ENCODE measurements around the gene APMAP.
"Not testable (repeated sequence)": the region's sequence is repeated elsewhere in the genome, so short reads cannot be mapped to it uniquely, and the experiment has no call there.

The APMAP gene

DNA sequence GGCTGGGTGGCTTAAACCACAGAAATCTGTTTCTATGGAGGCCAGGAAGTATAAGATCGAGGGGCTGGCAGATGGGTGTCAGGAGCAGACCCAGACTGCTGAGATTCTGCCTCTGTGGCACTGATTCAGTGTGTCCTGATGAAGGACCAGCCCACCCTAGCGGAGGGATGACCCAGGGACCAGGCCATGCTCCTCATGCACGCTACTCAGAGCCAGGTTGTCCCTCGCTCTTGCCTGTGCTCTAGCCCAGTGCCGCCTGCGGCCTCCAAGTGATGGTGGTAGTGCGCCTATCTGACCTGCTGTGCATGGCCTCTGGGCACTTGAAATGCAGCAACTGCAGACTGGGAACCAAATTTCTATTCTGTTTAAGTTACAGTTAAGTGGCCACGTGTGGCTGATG is 13.1 kb upstream of the APMAP start:
- no peak for DNase-seq (ENCODE audit: extremely low read depth, low read depth)
- TF ChIP-seq, protein P1, sequence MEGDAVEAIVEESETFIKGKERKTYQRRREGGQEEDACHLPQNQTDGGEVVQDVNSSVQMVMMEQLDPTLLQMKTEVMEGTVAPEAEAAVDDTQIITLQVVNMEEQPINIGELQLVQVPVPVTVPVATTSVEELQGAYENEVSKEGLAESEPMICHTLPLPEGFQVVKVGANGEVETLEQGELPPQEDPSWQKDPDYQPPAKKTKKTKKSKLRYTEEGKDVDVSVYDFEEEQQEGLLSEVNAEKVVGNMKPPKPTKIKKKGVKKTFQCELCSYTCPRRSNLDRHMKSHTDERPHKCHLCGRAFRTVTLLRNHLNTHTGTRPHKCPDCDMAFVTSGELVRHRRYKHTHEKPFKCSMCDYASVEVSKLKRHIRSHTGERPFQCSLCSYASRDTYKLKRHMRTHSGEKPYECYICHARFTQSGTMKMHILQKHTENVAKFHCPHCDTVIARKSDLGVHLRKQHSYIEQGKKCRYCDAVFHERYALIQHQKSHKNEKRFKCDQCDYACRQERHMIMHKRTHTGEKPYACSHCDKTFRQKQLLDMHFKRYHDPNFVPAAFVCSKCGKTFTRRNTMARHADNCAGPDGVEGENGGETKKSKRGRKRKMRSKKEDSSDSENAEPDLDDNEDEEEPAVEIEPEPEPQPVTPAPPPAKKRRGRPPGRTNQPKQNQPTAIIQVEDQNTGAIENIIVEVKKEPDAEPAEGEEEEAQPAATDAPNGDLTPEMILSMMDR (IDR thresholded peaks at IDR 0.05; ENCODE audit: low read depth, low read length) = no peak

DNA sequence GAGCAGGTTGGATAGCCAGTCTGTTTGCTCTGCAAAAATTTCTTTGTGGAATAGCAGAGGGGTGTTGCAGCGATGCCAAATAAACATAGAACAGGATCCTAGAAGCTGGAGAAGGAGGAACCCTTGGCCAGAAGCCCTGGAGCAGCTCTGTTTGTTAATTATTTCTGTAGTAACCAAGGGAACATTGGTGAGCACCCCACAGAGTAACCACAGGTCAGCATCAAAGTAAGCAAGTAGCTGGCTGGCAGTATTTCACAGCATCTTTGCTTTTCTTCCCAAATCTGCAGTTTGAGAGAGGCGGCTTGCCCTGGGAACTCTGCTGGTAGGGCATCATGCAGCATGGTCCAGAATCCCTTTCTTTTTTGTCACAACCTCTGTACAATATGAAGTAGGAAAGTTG is 12.7 kb upstream of the APMAP start:
- TF ChIP-seq, protein P1 (IDR thresholded peaks at IDR 0.05; ENCODE audit: low read depth, low read length) = no peak
- DNase-seq (ENCODE audit: extremely low read depth, low read depth) = peak; percentile 16

DNA sequence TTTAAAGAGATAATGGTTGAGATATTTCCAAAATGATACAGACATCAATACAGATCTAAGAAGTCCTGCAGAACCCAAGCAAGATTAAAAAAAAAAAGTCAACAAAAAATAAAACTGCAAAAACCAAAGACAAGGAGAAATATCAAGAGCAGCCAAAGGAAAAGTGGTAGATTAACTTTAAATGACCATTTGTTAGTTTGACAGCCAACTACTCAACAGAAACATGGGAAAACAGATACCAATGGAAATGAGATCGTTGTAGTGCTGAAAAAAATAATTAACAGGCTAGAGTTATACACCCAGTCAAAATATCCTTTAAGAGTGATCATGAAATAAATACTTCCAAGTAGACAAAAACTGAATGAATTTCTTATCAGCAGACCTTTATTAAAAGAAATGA is 10.5 kb upstream of the APMAP start:
- DNase-seq (ENCODE audit: extremely low read depth, low read depth) = no peak
- TF ChIP-seq, protein P1 (IDR thresholded peaks at IDR 0.05; ENCODE audit: low read depth, low read length) = no peak

DNA sequence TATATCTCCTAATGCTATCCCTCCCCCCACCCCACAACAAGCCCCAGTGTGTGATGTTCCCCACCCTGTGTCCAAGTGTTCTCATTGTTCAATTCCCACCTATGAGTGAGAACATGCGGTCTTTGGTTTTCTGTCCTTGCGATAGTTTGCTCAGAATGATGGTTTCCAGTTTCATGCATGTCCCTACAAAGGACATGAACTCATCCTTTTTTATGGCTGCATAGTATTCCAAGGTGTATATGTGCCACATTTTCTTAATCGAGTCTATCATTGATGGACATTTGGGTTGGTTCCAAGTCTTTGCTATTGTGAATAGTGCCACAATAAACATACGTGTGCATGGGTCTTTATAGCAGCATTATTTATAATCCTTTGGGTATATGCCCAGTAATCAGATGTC is 8.8 kb upstream of the APMAP start:
- DNase-seq (ENCODE audit: extremely low read depth, low read depth) = not testable (repeated sequence)

DNA sequence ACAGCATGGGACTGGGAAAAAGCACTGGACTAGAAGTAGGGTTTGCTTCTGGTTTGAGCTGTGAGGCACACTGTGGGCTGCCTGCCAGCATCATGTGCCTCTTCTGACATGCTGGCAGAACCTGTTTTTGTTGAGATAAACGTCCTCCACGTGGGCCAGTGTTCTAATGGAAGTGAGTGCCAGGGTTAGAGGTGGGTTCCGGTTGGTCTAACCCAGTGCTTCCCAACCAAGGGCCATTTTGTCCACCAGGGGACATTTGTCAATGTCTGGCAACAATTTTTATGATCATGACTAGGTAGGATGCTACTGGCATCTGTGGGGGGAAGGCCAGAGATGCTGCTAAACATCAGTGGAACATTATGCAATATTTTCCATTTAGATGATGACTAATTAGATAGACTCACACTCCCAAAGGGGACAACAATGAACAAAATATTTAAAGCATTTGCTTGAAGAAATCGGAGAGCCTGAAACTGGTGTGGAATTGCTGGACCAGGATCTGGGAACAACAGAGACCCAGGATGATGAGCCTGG is 7.8 kb upstream of the APMAP start:
- DNase-seq (ENCODE audit: extremely low read depth, low read depth) = peak; percentile 44
- TF ChIP-seq, protein P1 (IDR thresholded peaks at IDR 0.05; ENCODE audit: low read depth, low read length) = peak; percentile 16

DNA sequence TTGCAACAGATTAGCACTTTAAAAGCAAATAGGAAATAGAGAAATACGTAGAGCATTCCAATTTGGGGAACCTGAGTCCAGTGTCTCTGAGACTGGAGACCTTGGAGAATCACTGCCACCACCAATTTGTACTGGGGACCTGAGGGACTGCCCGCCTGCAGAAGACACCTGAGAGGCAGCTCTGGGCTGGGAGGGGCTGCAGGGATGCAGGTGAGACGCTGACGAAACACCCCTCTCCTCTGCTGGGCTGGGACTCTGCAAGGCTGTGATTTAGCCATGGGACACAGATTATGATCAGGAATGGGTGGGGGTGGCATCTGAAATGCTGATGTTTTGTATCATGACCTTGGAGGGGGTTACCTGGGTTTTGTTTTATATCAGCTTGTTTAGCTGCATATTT is 7.0 kb upstream of the APMAP start:
- TF ChIP-seq, protein P1 (IDR thresholded peaks at IDR 0.05; ENCODE audit: low read depth, low read length) = no peak
- DNase-seq (ENCODE audit: extremely low read depth, low read depth) = no peak

DNA sequence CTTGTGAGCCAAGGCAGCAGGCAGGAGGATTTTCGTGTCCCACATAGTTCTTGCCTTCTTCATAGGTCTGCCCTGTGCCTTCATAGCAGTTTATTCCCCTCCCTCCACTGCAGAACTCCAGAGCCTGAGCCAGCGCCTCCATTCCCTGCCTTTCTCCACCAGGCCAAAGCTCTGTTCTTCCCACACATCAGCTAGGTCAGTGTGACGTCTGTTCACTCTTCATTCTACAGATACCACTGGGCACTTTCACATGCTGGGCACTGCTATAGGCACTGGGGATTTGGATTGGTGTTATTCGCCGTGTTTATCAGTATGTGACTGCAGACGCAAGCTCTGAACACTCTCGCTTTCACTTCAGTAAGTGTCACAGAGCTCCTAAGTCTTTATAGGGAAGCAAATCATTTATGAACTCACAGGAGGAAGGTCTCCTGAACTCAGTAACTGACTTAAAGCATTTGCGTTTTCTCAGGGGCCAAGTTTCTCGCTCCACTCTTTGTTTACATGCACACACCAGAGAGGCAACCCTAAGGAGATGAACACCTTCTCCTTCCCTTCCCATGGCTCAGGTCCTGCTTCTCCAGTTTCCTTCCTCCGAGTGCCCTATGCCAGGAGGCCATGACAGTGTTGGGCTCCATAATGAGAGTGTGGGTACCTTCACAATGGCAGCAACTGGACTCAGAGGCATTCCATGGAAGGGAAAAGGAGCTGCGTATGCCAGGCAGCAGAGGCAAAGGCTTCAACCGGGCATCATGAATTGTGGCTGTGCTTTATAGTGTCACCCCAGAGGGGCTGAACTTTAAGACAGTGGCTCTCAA is 6.3 kb upstream of the APMAP start:
- TF ChIP-seq, protein P1 (IDR thresholded peaks at IDR 0.05; ENCODE audit: low read depth, low read length) = no peak
- no peak for DNase-seq (ENCODE audit: extremely low read depth, low read depth)

DNA sequence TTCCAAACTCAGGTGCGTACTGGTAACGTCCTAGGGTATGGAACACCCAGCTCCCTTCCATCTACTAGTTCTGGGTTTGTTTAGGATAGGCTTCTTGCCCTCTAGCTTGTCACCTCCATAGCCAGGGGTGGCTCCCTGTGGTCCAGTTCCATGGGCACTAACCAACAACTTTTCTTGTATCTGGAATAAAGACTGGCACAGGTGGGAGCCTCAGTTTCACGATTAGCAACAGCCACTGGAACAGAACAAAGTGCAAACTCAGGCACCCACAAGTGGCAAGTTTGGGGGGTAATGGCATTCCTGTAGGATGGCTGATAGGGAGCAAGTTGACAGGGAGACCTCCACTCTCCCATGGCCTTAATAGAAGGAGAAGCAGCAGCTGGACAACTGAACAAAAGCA is 5.6 kb upstream of the APMAP start:
- DNase-seq (ENCODE audit: extremely low read depth, low read depth) = no peak

More for the DNA sequence above, 5.6 kb upstream of the APMAP start:
- TF ChIP-seq, protein P1 (IDR thresholded peaks at IDR 0.05; ENCODE audit: low read depth, low read length) = no peak

All from AG09319 (cell line).